H1 (cell line): ENCODE measurements around the gene TBC1D2B. TPM values are rescaled to one million over a fixed set of nuclear protein-coding genes. Genes with fewer than 3 reads are reported as not detected.

Experiments used
- CTCF ChIA-PET: fragments of 300-600 bp; sonication (Branson Sonifier 250); formaldehyde crosslinking; loops from one replicate; lab custom pipeline; 2021; ENCODE audit not compliant: partially characterized antibody; lab: Charles Lee
- POLR2A ChIA-PET: fragments of 300-600 bp; sonication (Branson Sonifier 250); formaldehyde crosslinking; loops from one replicate; lab custom pipeline; 2021; ENCODE audit warnings: inconsistent platforms; ENCODE audit not compliant: partially characterized antibody; lab: Charles Lee
- DNase-seq, 2 experiments: peaks; one replicate each; pipeline versions ENCODE4 v3.0.0 to v3.0.0-alpha.2; 2010 to 2022; ENCODE audit warnings: low spot score in 2 of 2, low read depth in 1 of 2, mixed read lengths in 1 of 2
- FAIRE-seq: peaks from 2 replicates; lab custom pipeline; 2011; peaks lifted over from hg19 to GRCh38; lab: Jason Lieb, UNC
- H2AFZ ChIP-seq: 2 replicates; pipeline ENCODE4 v1.8.1; 2012; ENCODE audit warnings: low read length, inconsistent platforms
- H2AK5ac ChIP-seq: 2 replicates; pipeline ENCODE4 v1.6.1; 2013; ENCODE audit warnings: low read depth, low read length
- H2BK120ac ChIP-seq: replicated peaks from 2 replicates; pipeline ENCODE3; 2013; ENCODE audit warnings: low read depth, low read length, inconsistent platforms
- H2BK12ac ChIP-seq: 2 replicates; pipeline ENCODE4 v1.6.1; 2013; ENCODE audit warnings: low read depth, low read length
- H2BK15ac ChIP-seq: 2 replicates; pipeline ENCODE4 v1.6.1; 2013; ENCODE audit warnings: low read length
- H2BK20ac ChIP-seq: 2 replicates; pipeline ENCODE4 v1.6.1; 2013; ENCODE audit warnings: low read length
- H2BK5ac ChIP-seq: 2 replicates; pipeline ENCODE4 v1.6.1; 2013; ENCODE audit warnings: low read depth, low read length
- H3K14ac ChIP-seq: 2 replicates; pipeline ENCODE4 v1.6.1; 2013; ENCODE audit warnings: inconsistent platforms; ENCODE audit not compliant: insufficient read length
- H3K18ac ChIP-seq: 2 replicates; pipeline ENCODE4 v1.6.1; 2013; ENCODE audit warnings: low read length; ENCODE audit errors: extremely low read depth
- H3K23ac ChIP-seq: 2 replicates; pipeline ENCODE4 v1.6.1; 2013; ENCODE audit warnings: inconsistent platforms; ENCODE audit not compliant: insufficient read length
- H3K23me2 ChIP-seq: 2 replicates; pipeline ENCODE4 v1.6.1; 2013; ENCODE audit warnings: low read depth, low read length
- H3K27ac ChIP-seq: 2 replicates; pipeline ENCODE4 v1.6.1; 2011; ENCODE audit warnings: low read depth, low read length, inconsistent platforms
- H3K27me3 ChIP-seq, 4 experiments: replicated peaks in 1 of 4; 1 replicate in 1 of 4; 2 replicates in 3 of 4; pipeline versions ENCODE4 v1.6.1 to v1.8.1; 2011 to 2013; ENCODE audit warnings: low read length in 3 of 4, mild to moderate bottlenecking in 3 of 4, inconsistent platforms in 2 of 4, mixed read lengths in 2 of 4, moderate library complexity in 1 of 4; ENCODE audit not compliant: control insufficient read depth in 3 of 4, insufficient read depth in 3 of 4; ENCODE audit errors: extremely low read depth in 1 of 4
- H3K36me3 ChIP-seq, 4 experiments: 2 replicates each; pipeline versions ENCODE4 v1.6.1 to v1.8.1; 2011 to 2013; ENCODE audit warnings: mild to moderate bottlenecking in 4 of 4, low read length in 3 of 4, moderate library complexity in 2 of 4, control low read depth in 1 of 4, inconsistent platforms in 1 of 4; ENCODE audit not compliant: insufficient read depth in 4 of 4, control insufficient read depth in 2 of 4
- H3K4ac ChIP-seq: replicated peaks from 2 replicates; pipeline ENCODE3; 2013; ENCODE audit warnings: low read length, low read depth, mixed read lengths, inconsistent platforms; ENCODE audit not compliant: insufficient read length
- H3K4me1 ChIP-seq, 4 experiments: replicated peaks in 1 of 4; 1 replicate in 1 of 4; 2 replicates in 3 of 4; pipeline versions ENCODE4 v1.6.1 to v1.8.1; 2011 to 2013; ENCODE audit warnings: low read length in 3 of 4, inconsistent platforms in 2 of 4, mixed read lengths in 1 of 4; ENCODE audit not compliant: insufficient read depth in 4 of 4, control insufficient read depth in 3 of 4
- H3K4me2 ChIP-seq, 2 experiments: 2 replicates each; pipeline versions ENCODE4 v1.6.1 to v1.8.1; 2011 to 2013; ENCODE audit warnings: low read depth in 2 of 2, low read length in 2 of 2, control low read depth in 1 of 2, inconsistent platforms in 1 of 2, mild to moderate bottlenecking in 1 of 2; ENCODE audit not compliant: insufficient read depth in 1 of 2
- H3K4me3 ChIP-seq, 4 experiments: fragments of 200-600, 300-600 bp in 1 of 4; sonication (generic), shearing (Covaris generic), sonication (Bioruptor Twin) in 1 of 4; 2 replicates each; pipeline versions ENCODE4 v1.5.1 to v1.8.1; 2011 to 2016; ENCODE audit warnings: low read length in 4 of 4, low read depth in 3 of 4, control low read depth in 2 of 4, inconsistent platforms in 2 of 4, mild to moderate bottlenecking in 2 of 4, mixed read lengths in 1 of 4, moderate library complexity in 1 of 4; ENCODE audit not compliant: insufficient read depth in 2 of 4; ENCODE audit errors: extremely low read depth in 1 of 4
- H3K56ac ChIP-seq: replicated peaks from 2 replicates; pipeline ENCODE3; 2013; ENCODE audit warnings: low read depth, mild to moderate bottlenecking, mixed read lengths, low read length, inconsistent platforms; ENCODE audit not compliant: insufficient read length
- H3K79me1 ChIP-seq: 2 replicates; pipeline ENCODE4 v1.6.1; 2013; ENCODE audit warnings: low read depth, low read length, control low read depth
- H3K79me2 ChIP-seq, 2 experiments: 2 replicates each; pipeline versions ENCODE4 v1.6.1 to v1.8.1; 2012 to 2013; ENCODE audit warnings: low read length in 2 of 2, mild to moderate bottlenecking in 2 of 2, inconsistent platforms in 1 of 2; ENCODE audit not compliant: insufficient read depth in 2 of 2, control insufficient read depth in 1 of 2
- H3K9ac ChIP-seq, 4 experiments: replicated peaks in 1 of 4; 1 replicate in 1 of 4; 2 replicates in 3 of 4; pipeline versions ENCODE4 v1.6.1 to v1.8.1; 2011 to 2013; ENCODE audit warnings: low read depth in 3 of 4, low read length in 3 of 4, control low read depth in 2 of 4, mild to moderate bottlenecking in 2 of 4, moderate library complexity in 2 of 4, inconsistent platforms in 1 of 4; ENCODE audit errors: extremely low read depth in 1 of 4
- H3K9me3 ChIP-seq, 2 experiments: 2 replicates each; pipeline versions ENCODE4 v1.6.1 to v1.8.1; 2012 to 2013; ENCODE audit warnings: mild to moderate bottlenecking in 2 of 2, moderate library complexity in 2 of 2, control low read depth in 1 of 2, inconsistent platforms in 1 of 2, low read depth in 1 of 2, low read length in 1 of 2, mixed read lengths in 1 of 2; ENCODE audit not compliant: insufficient read depth in 2 of 2
- H4K20me1 ChIP-seq, 2 experiments: replicated peaks in 1 of 2; 2 replicates each; pipeline versions ENCODE3 to v1.8.1; 2011 to 2013; ENCODE audit warnings: inconsistent platforms in 2 of 2, low read length in 2 of 2, mild to moderate bottlenecking in 1 of 2; ENCODE audit not compliant: insufficient read depth in 2 of 2, control insufficient read depth in 1 of 2
- H4K5ac ChIP-seq: 2 replicates; pipeline ENCODE4 v1.6.1; 2013; ENCODE audit warnings: low read length, low read depth, mixed read lengths, inconsistent platforms; ENCODE audit not compliant: insufficient read length
- H4K8ac ChIP-seq: 2 replicates; pipeline ENCODE4 v1.8.0; 2013; ENCODE audit warnings: mild to moderate bottlenecking, moderate library complexity, low read length, inconsistent platforms; ENCODE audit not compliant: insufficient read depth; ENCODE audit errors: extremely low read depth
- H4K91ac ChIP-seq: replicated peaks from 2 replicates; pipeline ENCODE3; 2013; ENCODE audit warnings: low read length, mixed read lengths, inconsistent platforms; ENCODE audit not compliant: insufficient read length
- BRCA1 ChIP-seq: IDR thresholded peaks from 2 replicates; pipeline ENCODE4 v1.6.1; 2012; ENCODE audit warnings: low read depth, low read length, improper control_type of control experiment
- CBX8 ChIP-seq: fragments of 300-800, 300-1000 bp; sonication (generic); IDR thresholded peaks from 2 replicates; pipeline ENCODE4 v1.7.1; 2016; ENCODE audit warnings: low read depth, low read length, borderline replicate concordance
- CHD1 ChIP-seq: IDR thresholded peaks from 2 replicates; pipeline ENCODE4 v1.6.1; 2012; ENCODE audit warnings: low read depth, low read length, improper control_type of control experiment
- MAX ChIP-seq: IDR thresholded peaks from 2 replicates; pipeline ENCODE4 v1.6.1; 2012; ENCODE audit warnings: inconsistent platforms
- RXRA ChIP-seq: IDR thresholded peaks from 2 replicates; pipeline ENCODE4 v1.6.1; 2011; ENCODE audit warnings: low read depth, mild to moderate bottlenecking, low read length, moderate library complexity; ENCODE audit not compliant: insufficient read depth
- TAF1 ChIP-seq: IDR thresholded peaks from 2 replicates; pipeline ENCODE4 v1.6.1; 2011; ENCODE audit warnings: mild to moderate bottlenecking, low read depth, low read length
- TAF7 ChIP-seq: optimal IDR thresholded peaks from 2 replicates; pipeline ENCODE3; 2011; ENCODE audit warnings: low read depth, mild to moderate bottlenecking, inconsistent platforms, low read length, moderate library complexity, borderline replicate concordance
- TEAD4 ChIP-seq: IDR thresholded peaks from 2 replicates; pipeline ENCODE4 v1.6.1; 2012; ENCODE audit warnings: low read depth, low read length, inconsistent platforms, mixed read lengths
- YY1 ChIP-seq: IDR thresholded peaks from 2 replicates; pipeline ENCODE4 v1.6.1; 2011; ENCODE audit warnings: low read depth, mild to moderate bottlenecking, low read length
- WGBS, 2 experiments: shearing (Covaris generic) in 1 of 2; methylation state at CpG; one replicate each; pipeline versions ENCODE4 v1.1.6 to v1.1.7; 2013 to 2015; ENCODE audit warnings: low lambda C conversion rate in 2 of 2, mixed read lengths in 2 of 2, inconsistent platforms in 1 of 2, low coverage in 1 of 2, missing lambda C conversion rate in 1 of 2; ENCODE audit not compliant: insufficient replicate concordance in 2 of 2, insufficient coverage in 1 of 2, insufficient read length in 1 of 2; ENCODE audit errors: extremely low coverage in 1 of 2, missing lambda C conversion rate in 1 of 2; 5-methylcytosine and 5-hydroxymethylcytosine counted together
- polyA plus RNA-seq, 7 experiments: library from polyadenylated mRNA; depleted of rRNA in 3 of 7; stranded (reverse) in 5 of 7; unstranded in 2 of 7; fragments of >200 nt in 5 of 7; fragments of 200-250 nt in 2 of 7; gene quantifications; 1 replicate in 5 of 7; 2 replicates in 1 of 7; 4 replicates in 1 of 7; pipeline versions ENCODE4 v1.2.1 to v1.2.3, GENCODE V29; 2011 to 2013; ENCODE audit warnings: missing spikeins in 2 of 7, mixed read lengths in 2 of 7
- total RNA-seq: library from RNA; stranded (reverse); fragmentation: NEBNext Ultra II Directional; extraction: Animal tissue kit (Norgen Biotek cat#: 25700); gene quantifications from 2 replicates; pipeline ENCODE4 v1.2.1, GENCODE V29; 2021
- TF ChIP-seq, protein P1 (sequence below): IDR thresholded peaks from 2 replicates; pipeline ENCODE4 v1.6.1; 2011; ENCODE audit warnings: low read depth, mild to moderate bottlenecking, low read length; ENCODE audit not compliant: insufficient read depth

The TBC1D2B gene
- total and polyA plus RNA-seq, 2 of the 8 experiments (the other 6 are each of a cell fraction or from before 2014, with no cell fraction given): 11.9 to 19.5 TPM

DNA sequence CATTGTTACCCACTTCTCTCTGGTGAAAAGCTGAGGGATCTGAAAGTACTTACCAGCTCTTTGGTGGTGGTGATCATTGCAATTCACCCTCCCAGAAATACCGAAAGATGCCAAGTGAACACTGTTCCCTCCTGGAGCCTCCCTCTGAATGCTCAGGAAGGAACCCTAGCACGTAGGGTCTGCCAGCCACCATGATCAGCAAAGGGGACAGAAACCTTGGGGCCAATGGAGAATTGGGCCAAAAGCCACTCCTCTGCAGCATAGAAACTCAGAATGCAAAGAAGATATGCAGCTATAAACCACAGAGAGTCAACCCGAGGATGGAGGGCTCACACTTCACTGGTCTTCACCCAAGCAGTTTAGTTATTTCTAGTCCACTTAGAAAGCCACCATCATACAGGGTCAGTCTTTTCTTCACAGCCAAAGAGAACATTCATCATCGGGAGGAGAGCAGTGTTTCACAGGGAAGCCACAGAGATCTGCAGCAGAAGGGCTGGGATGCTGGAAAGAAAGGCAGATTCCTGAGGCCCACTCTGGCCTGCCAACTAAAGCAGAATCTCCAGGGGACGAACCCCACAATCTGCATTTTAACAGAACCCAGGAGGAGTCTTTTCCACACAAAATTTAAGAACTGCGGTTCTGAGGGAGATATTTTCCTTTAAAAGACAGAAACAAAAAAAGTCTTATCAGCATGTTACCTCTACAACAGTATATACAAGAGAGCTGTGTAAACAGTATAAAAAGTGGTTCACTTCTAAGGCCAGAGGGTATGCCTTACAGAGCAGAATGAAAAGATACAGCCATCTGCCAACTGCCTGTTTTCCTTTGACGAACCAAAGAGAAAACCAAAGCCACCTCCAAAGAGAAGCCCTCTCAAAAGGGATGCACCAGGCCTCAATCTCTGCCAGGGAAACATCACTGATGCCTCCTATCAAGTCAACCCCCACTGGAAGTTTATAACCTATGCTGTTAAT is 11.3 kb downstream of the TBC1D2B start:
- CTCF ChIA-PET: interaction anchor here (1.0 to 1.7 kb wide), 6 partner anchors 16 to 107 kb away, joined by 3 to 5 read pairs (median 4); no protein-coding TSS in a partner anchor
- Histone ChIP-seq H3K56ac (no peak overlapping the region), H2BK120ac (no peak overlapping the region)
- TF ChIP-seq BRCA1 (no peak), RXRA (no peak), TAF1 (no peak), MAX (no peak), TAF7 (no peak), YY1 (no peak), CBX8 (no peak), CHD1 (no peak), TEAD4 (no peak)
- TF ChIP-seq, protein P1, sequence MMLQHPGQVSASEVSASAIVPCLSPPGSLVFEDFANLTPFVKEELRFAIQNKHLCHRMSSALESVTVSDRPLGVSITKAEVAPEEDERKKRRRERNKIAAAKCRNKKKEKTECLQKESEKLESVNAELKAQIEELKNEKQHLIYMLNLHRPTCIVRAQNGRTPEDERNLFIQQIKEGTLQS: no peak

More for the DNA sequence above, 11.3 kb downstream of the TBC1D2B start:
- Histone ChIP-seq H3K23me2 (no peaks in the 10 kb centered on the region; the same call in 1 of the 2 replicates), H4K20me1 (peaks cover 0 to 11% of the 10 kb centered on the region in 2 experiments), H2BK20ac (no peak overlapping the region), H3K79me1 (peaks cover 5% of the 10 kb centered on the region), H3K14ac (no peak overlapping the region), H2BK15ac (no peak overlapping the region), H2BK5ac (no peak overlapping the region), H4K91ac (no peak overlapping the region), H3K9ac (no peak overlapping the region), H3K4me1 (peaks cover 11 to 32% (median 24%) of the 10 kb centered on the region in 4 experiments), H3K23ac (no peak overlapping the region), H2AK5ac (no peak overlapping the region), H3K9me3 (no peaks in the 10 kb centered on the region), H3K4me2 (peak overlapping the region in 1 of 2 experiments; percentile 2; a peak in 2 of 4 replicates), H2AFZ (no peak overlapping the region), H3K27me3 (no peaks in the 10 kb centered on the region; a peak in 1 of 7 replicates), H3K27ac (no peak overlapping the region), H4K8ac (no peak overlapping the region), H3K4ac (no peak overlapping the region), H3K18ac (peak overlapping the region; percentile 16; the same call in 1 of the 2 replicates), H3K79me2 (peaks cover 3 to 55% of the 10 kb centered on the region in 2 experiments; a peak in 3 of 4 replicates), H3K36me3 (no peaks in the 10 kb centered on the region), H2BK12ac (no peak overlapping the region), H3K4me3 (no peak overlapping the region), H4K5ac (no peak overlapping the region)
- no peak for FAIRE-seq
- DNase-seq: no peak
- 65% methylated on average over 7 of the region's 7 CpGs; no CpG with 5 or more reads in 1 of the 2 experiments for WGBS, 2 experiments
- POLR2A ChIA-PET: interaction anchor here (1.0 kb wide), 1 partner anchor 10 kb away, joined by 3 read pairs; no protein-coding TSS in a partner anchor
